Measurements from ENCODE around the gene LSM12. TPM values are rescaled to one million over a fixed set of nuclear protein-coding genes. Genes with fewer than 3 reads are reported as not detected.
"Not testable (repeated sequence)": the region's sequence is repeated elsewhere in the genome, so short reads cannot be mapped to it uniquely, and the experiment has no call there.

The LSM12 gene
- total RNA-seq, 1 donor from 2014 or later, result 55.4 TPM

DNA sequence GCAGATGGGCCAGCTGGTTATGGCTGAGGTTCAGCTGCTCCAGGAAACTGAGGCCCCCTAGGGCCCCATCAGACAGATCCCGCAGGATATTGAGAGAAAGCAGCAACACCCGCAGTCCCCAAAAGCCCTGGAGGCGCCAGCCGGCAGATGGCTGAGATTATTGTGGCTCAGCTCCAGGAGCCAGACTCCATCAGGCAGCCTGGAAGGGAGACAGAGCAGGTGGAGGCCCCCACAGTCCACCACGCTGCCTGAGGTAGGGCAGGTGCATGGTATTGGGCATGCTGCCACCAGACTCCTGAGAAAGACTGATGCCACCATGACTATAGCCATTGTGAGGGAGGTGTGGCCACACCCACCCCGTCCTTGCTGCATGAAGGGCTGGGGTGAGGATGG lies 42.2 kb downstream of the LSM12 start:
- no peak overlapping the region for H3K27ac Mint-ChIP-seq
- H3K27me3 Mint-ChIP-seq, result no peaks in the 10 kb centered on the region
- H3K4me3 Mint-ChIP-seq (ENCODE audit: low read depth), result no peak overlapping the region
- peaks cover 3% of the 10 kb centered on the region for H3K4me1 Mint-ChIP-seq (ENCODE audit: low read depth)
- H3K36me3 Mint-ChIP-seq (ENCODE audit: insufficient read depth), result peaks cover 5% of the 10 kb centered on the region
- TF ChIP-seq, protein P1, sequence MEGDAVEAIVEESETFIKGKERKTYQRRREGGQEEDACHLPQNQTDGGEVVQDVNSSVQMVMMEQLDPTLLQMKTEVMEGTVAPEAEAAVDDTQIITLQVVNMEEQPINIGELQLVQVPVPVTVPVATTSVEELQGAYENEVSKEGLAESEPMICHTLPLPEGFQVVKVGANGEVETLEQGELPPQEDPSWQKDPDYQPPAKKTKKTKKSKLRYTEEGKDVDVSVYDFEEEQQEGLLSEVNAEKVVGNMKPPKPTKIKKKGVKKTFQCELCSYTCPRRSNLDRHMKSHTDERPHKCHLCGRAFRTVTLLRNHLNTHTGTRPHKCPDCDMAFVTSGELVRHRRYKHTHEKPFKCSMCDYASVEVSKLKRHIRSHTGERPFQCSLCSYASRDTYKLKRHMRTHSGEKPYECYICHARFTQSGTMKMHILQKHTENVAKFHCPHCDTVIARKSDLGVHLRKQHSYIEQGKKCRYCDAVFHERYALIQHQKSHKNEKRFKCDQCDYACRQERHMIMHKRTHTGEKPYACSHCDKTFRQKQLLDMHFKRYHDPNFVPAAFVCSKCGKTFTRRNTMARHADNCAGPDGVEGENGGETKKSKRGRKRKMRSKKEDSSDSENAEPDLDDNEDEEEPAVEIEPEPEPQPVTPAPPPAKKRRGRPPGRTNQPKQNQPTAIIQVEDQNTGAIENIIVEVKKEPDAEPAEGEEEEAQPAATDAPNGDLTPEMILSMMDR (IDR thresholded peaks at IDR 0.05; ENCODE audit: unreplicated experiment), result no peak
- DNase-seq (ENCODE audit: low spot score, unreplicated experiment), result no peak
- H3K9me3 Mint-ChIP-seq (ENCODE audit: low read depth), result no peaks in the 10 kb centered on the region

DNA sequence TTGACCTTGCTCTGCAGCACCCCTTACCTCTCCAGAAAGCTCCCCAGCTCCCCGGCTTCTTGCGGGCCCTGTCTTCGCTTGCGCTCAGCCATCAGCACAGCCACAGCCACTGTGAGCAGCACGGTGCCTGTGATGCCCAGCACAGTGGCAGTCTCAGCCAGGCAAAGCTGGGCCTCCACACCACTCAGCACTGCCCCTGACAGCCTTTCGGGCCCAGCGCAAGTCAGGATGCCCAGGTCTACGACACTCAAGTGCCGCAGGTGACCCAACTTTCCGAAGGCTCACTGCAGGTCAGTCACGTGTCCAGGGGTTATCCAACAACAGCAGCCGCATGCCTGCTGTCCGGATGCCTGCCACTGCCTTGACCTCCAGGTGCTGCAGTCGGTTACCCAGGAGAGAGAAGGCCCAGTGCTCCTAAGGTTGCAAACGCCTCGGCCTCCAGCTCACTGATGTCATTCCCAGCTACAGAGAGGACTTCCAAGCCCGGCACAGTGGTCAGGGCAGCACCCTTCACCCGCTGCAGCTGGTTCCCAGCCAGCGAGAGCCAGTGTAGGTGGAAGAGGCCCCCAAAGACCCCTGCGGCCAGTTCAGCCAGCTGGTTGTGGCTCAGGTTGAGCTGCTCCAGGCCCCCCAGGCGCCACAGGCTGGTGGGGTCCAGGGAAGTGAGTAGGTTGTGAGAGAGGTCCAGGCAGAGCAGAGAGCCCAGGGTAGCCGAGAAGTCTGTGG lies 42.8 kb downstream of the LSM12 start:
- Mint-ChIP-seq H3K4me1 (ENCODE audit: low read depth) (peaks cover 3% of the 10 kb centered on the region), H3K9me3 (ENCODE audit: low read depth) (no peaks in the 10 kb centered on the region), H3K36me3 (ENCODE audit: insufficient read depth) (peaks cover 5% of the 10 kb centered on the region), H3K27ac (no peak overlapping the region), H3K27me3 (no peaks in the 10 kb centered on the region), H3K4me3 (ENCODE audit: low read depth) (no peak overlapping the region)
- TF ChIP-seq, protein P1 (IDR thresholded peaks at IDR 0.05; ENCODE audit: unreplicated experiment), result no peak
- DNase-seq (ENCODE audit: low spot score, unreplicated experiment), result no peak

DNA sequence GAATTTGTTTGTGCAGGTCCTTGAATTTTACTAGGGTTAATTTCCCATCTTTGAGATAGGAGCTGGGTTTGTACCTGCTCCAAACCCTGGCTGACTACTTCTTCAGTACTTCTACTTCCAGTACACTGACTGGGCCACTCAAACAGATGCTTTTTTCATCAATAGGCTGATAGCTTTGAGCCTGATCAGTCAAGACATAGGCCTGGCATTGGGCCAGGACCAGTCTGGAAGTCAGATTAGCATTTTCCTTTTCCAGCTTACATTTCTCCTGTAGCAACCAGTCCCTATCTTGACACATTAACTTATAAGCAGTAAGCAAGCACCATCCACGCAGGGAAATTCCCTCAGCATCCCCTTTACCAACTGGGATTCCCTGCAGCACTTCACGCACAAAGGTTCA lies 44.2 kb downstream of the LSM12 start:
- H3K36me3 Mint-ChIP-seq (ENCODE audit: insufficient read depth), result peaks cover 5% of the 10 kb centered on the region
- no peaks in the 10 kb centered on the region for H3K9me3 Mint-ChIP-seq (ENCODE audit: low read depth)
- DNase-seq (ENCODE audit: low spot score, unreplicated experiment), result no peak
- H3K4me3 Mint-ChIP-seq (ENCODE audit: low read depth), result no peak overlapping the region
- H3K4me1 Mint-ChIP-seq (ENCODE audit: low read depth), result peaks cover 3% of the 10 kb centered on the region
- no peak overlapping the region for H3K27ac Mint-ChIP-seq
- no peaks in the 10 kb centered on the region for H3K27me3 Mint-ChIP-seq
- TF ChIP-seq, protein P1 (IDR thresholded peaks at IDR 0.05; ENCODE audit: unreplicated experiment), result no peak

DNA sequence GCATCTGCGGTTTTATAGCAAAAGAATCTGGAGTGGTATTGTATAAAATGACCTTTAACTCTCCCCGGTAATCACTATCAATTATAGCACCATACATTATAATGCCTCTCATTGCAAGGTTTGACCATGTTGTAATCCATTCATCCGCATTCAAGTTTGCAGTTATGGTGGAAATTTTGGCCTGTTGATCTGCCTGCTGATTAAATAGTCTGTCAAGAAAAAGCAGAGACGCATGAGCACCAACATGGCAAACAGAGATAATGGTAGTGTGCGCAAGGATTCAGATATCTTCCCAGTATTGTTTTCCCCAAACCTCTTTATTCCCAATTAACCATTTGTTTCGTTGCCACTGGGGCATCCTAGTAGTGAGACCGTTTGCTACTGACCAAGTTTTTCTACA lies 45.2 kb downstream of the LSM12 start:
- H3K27ac Mint-ChIP-seq; H3K36me3 Mint-ChIP-seq (ENCODE audit: insufficient read depth); H3K4me3 Mint-ChIP-seq (ENCODE audit: low read depth); H3K4me1 Mint-ChIP-seq (ENCODE audit: low read depth); H3K27me3 Mint-ChIP-seq; DNase-seq (ENCODE audit: low spot score, unreplicated experiment); H3K9me3 Mint-ChIP-seq (ENCODE audit: low read depth): not testable (repeated sequence)

DNA sequence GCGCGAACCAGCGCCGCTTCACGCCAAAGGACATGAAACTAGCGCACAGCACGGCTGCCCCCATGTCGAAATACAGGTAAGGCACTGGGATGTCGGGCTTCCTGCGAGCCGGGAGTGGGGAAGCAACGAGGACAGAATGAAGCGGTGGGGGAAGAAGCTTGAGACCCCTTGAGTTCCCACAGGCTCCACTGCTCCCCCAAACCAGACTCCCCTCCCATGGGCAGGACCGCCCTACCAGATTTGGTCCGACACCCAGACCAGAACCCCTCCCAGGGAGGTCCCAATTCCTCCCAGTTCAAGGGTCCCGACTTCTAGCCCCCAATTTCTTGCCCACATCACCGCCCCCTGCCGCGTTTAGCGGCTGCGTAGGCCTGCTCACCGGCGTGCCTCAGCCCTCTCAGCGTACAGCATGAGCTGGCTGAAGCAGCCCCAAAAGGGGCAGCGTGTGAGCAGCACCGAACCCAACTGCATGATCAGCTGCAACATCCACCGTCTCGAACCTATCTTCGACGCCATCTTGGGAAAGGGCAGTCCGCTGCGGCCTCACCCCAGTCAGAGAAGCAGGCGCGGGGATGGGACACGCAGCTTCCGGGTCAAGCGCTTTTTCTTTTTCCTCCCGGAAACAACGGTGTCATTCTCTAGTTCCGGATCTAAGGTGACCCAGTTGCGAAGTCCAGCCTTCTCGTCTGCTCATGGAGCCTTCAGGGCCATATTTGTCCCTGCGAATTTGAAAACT lies 51.9 kb downstream of the LSM12 start, which contains the start of gene TMEM101:
TSS of gene TMEM101 (minus strand) at position 527 of the 736 bp plus-strand sequence. CDS start at position 516, 11 bp downstream.
- TF ChIP-seq, protein P1 (IDR thresholded peaks at IDR 0.05; ENCODE audit: unreplicated experiment), result no peak
- peaks cover 11% of the 10 kb centered on the region for H3K4me1 Mint-ChIP-seq (ENCODE audit: low read depth)
- peak; percentile 69 for DNase-seq (ENCODE audit: low spot score, unreplicated experiment)
- no peaks in the 10 kb centered on the region for H3K27me3 Mint-ChIP-seq
- no peaks in the 10 kb centered on the region for H3K9me3 Mint-ChIP-seq (ENCODE audit: low read depth)
- H3K27ac Mint-ChIP-seq, result peak within 1 kb of the TSS; percentile 97
- H3K36me3 Mint-ChIP-seq (ENCODE audit: insufficient read depth), result peaks cover under 1% of the 10 kb centered on the region
- peak within 1 kb of the TSS; percentile 99 for H3K4me3 Mint-ChIP-seq (ENCODE audit: low read depth)
